IPS-11a (cell line): Measurements from ENCODE around the gene COLEC11.
"Not testable (repeated sequence)": the region's sequence is repeated elsewhere in the genome, so short reads cannot be mapped to it uniquely, and the experiment has no call there.

ENCODE experiments used
- H3K4me3 ChIP-seq: one replicate; pipeline ENCODE4 v1.5.1; 2013; ENCODE audit warnings: low read depth, low read length, control low read depth

COLEC11 gene

GRCh38 chr2:3619661-3620060, 24.7 kb downstream of the COLEC11 start:
- H3K4me3 ChIP-seq = not testable (repeated sequence)

GRCh38 chr2:3620834-3621233, 25.9 kb downstream of the COLEC11 start:
- H3K4me3 ChIP-seq = no peak overlapping the region

GRCh38 chr2:3622967-3623366, 28.1 kb downstream of the COLEC11 start:
- H3K4me3 ChIP-seq = no peak overlapping the region

- H3K4me3 ChIP-seq = no peak overlapping the region
Observed at GRCh38 chr2:3624059-3624794, 29.3 kb downstream of the COLEC11 start.

GRCh38 chr2:3625186-3625585, 30.3 kb downstream of the COLEC11 start:
- H3K4me3 ChIP-seq = no peak overlapping the region

GRCh38 chr2:3626118-3626811, 31.4 kb downstream of the COLEC11 start:
- H3K4me3 ChIP-seq = no peak overlapping the region

- no peak overlapping the region for H3K4me3 ChIP-seq
Observed at GRCh38 chr2:3626812-3627499, 32.0 kb downstream of the COLEC11 start.

GRCh38 chr2:3627500-3628100, 32.7 kb downstream of the COLEC11 start:
- H3K4me3 ChIP-seq = no peak overlapping the region

GRCh38 chr2:3628241-3628679, 33.3 kb downstream of the COLEC11 start:
- no peak overlapping the region for H3K4me3 ChIP-seq

GRCh38 chr2:3628800-3629199, 33.9 kb downstream of the COLEC11 start:
- no peak overlapping the region for H3K4me3 ChIP-seq

- no peak overlapping the region for H3K4me3 ChIP-seq
Observed at GRCh38 chr2:3630631-3631030, 35.7 kb downstream of the COLEC11 start.

- no peak overlapping the region for H3K4me3 ChIP-seq
Observed at GRCh38 chr2:3631161-3631850, 36.4 kb downstream of the COLEC11 start.

GRCh38 chr2:3631851-3632659, 37.1 kb downstream of the COLEC11 start:
- no peak overlapping the region for H3K4me3 ChIP-seq

GRCh38 chr2:3633089-3633981, 38.4 kb downstream of the COLEC11 start:
- no peak overlapping the region for H3K4me3 ChIP-seq

GRCh38 chr2:3633982-3634595, 39.2 kb downstream of the COLEC11 start:
- no peak overlapping the region for H3K4me3 ChIP-seq

GRCh38 chr2:3634596-3635121, 39.7 kb downstream of the COLEC11 start:
- no peak overlapping the region for H3K4me3 ChIP-seq

- no peak overlapping the region for H3K4me3 ChIP-seq
Observed at GRCh38 chr2:3635171-3635974, 40.5 kb downstream of the COLEC11 start.

GRCh38 chr2:3635975-3636327, 41.0 kb downstream of the COLEC11 start:
- H3K4me3 ChIP-seq = not testable (repeated sequence)
